HepG2 (cell line): ENCODE results near the gene SEC63. TPM values are rescaled to one million over a fixed set of nuclear protein-coding genes. Genes with fewer than 3 reads are reported as not detected.

ENCODE experiments used
- ATF1 ChIP-seq: IDR thresholded peaks from 2 replicates; pipeline ENCODE4 v1.6.1; 2016; ENCODE audit warnings: mild to moderate bottlenecking, control low read depth
- ATRX ChIP-seq: sonication (generic); formaldehyde crosslinking; IDR thresholded peaks from 2 replicates; pipeline ENCODE4 v1.4.0; 2020; ENCODE audit warnings: missing genetic modification reagents, borderline replicate concordance
- ESRRA ChIP-seq: sonication (generic); formaldehyde crosslinking; IDR thresholded peaks from 2 replicates; pipeline ENCODE4 v1.5.1; 2020; ENCODE audit warnings: mild to moderate bottlenecking, low read depth, missing genetic modification reagents
- FOXM1 ChIP-seq: sonication (generic); formaldehyde crosslinking; IDR thresholded peaks from 2 replicates; pipeline ENCODE4 v1.5.0; 2020; ENCODE audit warnings: missing genetic modification reagents
- JDP2 ChIP-seq: sonication (generic); formaldehyde crosslinking; IDR thresholded peaks from 2 replicates; pipeline ENCODE4 v1.8.1; 2022; ENCODE audit warnings: missing genetic modification reagents, borderline replicate concordance
- JUN ChIP-seq: sonication (generic); formaldehyde crosslinking; IDR thresholded peaks from 2 replicates; pipeline ENCODE4 v1.4.0; 2020; ENCODE audit warnings: mild to moderate bottlenecking, missing genetic modification reagents
- KDM5A ChIP-seq: fragments of 200-600 bp; sonication (generic); IDR thresholded peaks from 2 replicates; pipeline ENCODE4 v1.7.0; 2018; ENCODE audit warnings: antibody characterized with exemption, mild to moderate bottlenecking, low read length, borderline replicate concordance
- KDM6A ChIP-seq: IDR thresholded peaks from 2 replicates; pipeline ENCODE4 v1.6.1; 2016; ENCODE audit warnings: low read depth
- NFE2 ChIP-seq: sonication (generic); formaldehyde crosslinking; IDR thresholded peaks from 2 replicates; pipeline ENCODE4 v1.4.0; 2020; ENCODE audit warnings: missing genetic modification reagents
- NR2F6 ChIP-seq, 2 experiments: IDR thresholded peaks; 2 replicates each; pipeline ENCODE4 v1.6.1; 2016; ENCODE audit warnings: antibody characterized with exemption in 1 of 2, mild to moderate bottlenecking in 1 of 2
- RARG ChIP-seq: sonication (generic); formaldehyde crosslinking; IDR thresholded peaks from 2 replicates; pipeline ENCODE4 v1.4.0; 2020; ENCODE audit warnings: low read depth, mild to moderate bottlenecking, missing genetic modification reagents
- SKI ChIP-seq: fragments of 450-650 bp; IDR thresholded peaks from one replicate; pipeline ENCODE4 v1.6.1; 2018; ENCODE audit warnings: mild to moderate bottlenecking; ENCODE audit not compliant: partially characterized antibody
- TAF15 ChIP-seq: fragments of 200-400 bp; formaldehyde crosslinking; IDR thresholded peaks from one replicate; pipeline ENCODE4 v1.6.1; 2018; ENCODE audit warnings: mild to moderate bottlenecking, low read depth, low read length; ENCODE audit not compliant: poor library complexity, severe bottlenecking
- TBX3 ChIP-seq: fragments of 450-650 bp; IDR thresholded peaks from 2 replicates; pipeline ENCODE4 v1.6.1; 2017; ENCODE audit warnings: antibody characterized with exemption, mild to moderate bottlenecking, inconsistent platforms, borderline replicate concordance
- YY1 ChIP-seq: IDR thresholded peaks from 2 replicates; pipeline ENCODE4 v1.6.1; 2011; ENCODE audit warnings: low read length, low read depth, moderate library complexity, mild to moderate bottlenecking; ENCODE audit not compliant: insufficient read depth, insufficient replicate concordance
- ZBTB20 ChIP-seq: sonication (generic); formaldehyde crosslinking; IDR thresholded peaks from 2 replicates; pipeline ENCODE4 v1.8.1; 2023; ENCODE audit warnings: missing genetic modification reagents, low read depth, mild to moderate bottlenecking, borderline replicate concordance
- ZFP36 ChIP-seq: fragments of 150-350 bp; IDR thresholded peaks from 2 replicates; pipeline ENCODE4 v1.6.1; 2018; ENCODE audit warnings: borderline replicate concordance, low read length, low read depth; ENCODE audit not compliant: partially characterized antibody
- ZKSCAN5 ChIP-seq: sonication (generic); formaldehyde crosslinking; IDR thresholded peaks from 2 replicates; pipeline ENCODE4 v1.5.1; 2020; ENCODE audit warnings: mild to moderate bottlenecking, missing genetic modification reagents
- ZNF10 ChIP-seq: sonication (generic); formaldehyde crosslinking; IDR thresholded peaks from 2 replicates; pipeline ENCODE4 v1.4.0; 2020; ENCODE audit warnings: mild to moderate bottlenecking, low read depth, missing genetic modification reagents, borderline replicate concordance
- ZNF235 ChIP-seq: sonication (generic); formaldehyde crosslinking; IDR thresholded peaks from 2 replicates; pipeline ENCODE4 v1.8.1; 2023; ENCODE audit warnings: mild to moderate bottlenecking, missing genetic modification reagents, borderline replicate concordance
- ZNF451 ChIP-seq: sonication (generic); formaldehyde crosslinking; IDR thresholded peaks from 2 replicates; pipeline ENCODE4 v1.5.0; 2020; ENCODE audit warnings: mild to moderate bottlenecking, missing genetic modification reagents
- ZNF652 ChIP-seq: IDR thresholded peaks from 2 replicates; pipeline ENCODE4 v1.6.1; 2016; ENCODE audit warnings: low read depth, borderline replicate concordance
- ZNF704 ChIP-seq: sonication (generic); formaldehyde crosslinking; IDR thresholded peaks from 2 replicates; pipeline ENCODE4 v1.8.1; 2023; ENCODE audit warnings: mild to moderate bottlenecking, inconsistent platforms, moderate library complexity, missing genetic modification reagents, borderline replicate concordance
- ZNF724P ChIP-seq: sonication (generic); formaldehyde crosslinking; IDR thresholded peaks from 2 replicates; pipeline ENCODE4 v1.8.0; 2022; ENCODE audit warnings: missing genetic modification reagents, borderline replicate concordance
- ZNF775 ChIP-seq: sonication (generic); formaldehyde crosslinking; IDR thresholded peaks from 2 replicates; pipeline ENCODE4 v1.4.0; 2020; ENCODE audit warnings: missing genetic modification reagents, mild to moderate bottlenecking, moderate library complexity, borderline replicate concordance
- ZNF780A ChIP-seq: sonication (generic); formaldehyde crosslinking; IDR thresholded peaks from 2 replicates; pipeline ENCODE4 v1.8.0; 2022; ENCODE audit warnings: mild to moderate bottlenecking, missing genetic modification reagents, moderate library complexity
- ZNF878 ChIP-seq: sonication (generic); formaldehyde crosslinking; IDR thresholded peaks from 2 replicates; pipeline ENCODE4 v1.8.1; 2023; ENCODE audit warnings: mild to moderate bottlenecking, missing genetic modification reagents, moderate library complexity
- polyA plus RNA-seq, 8 experiments: library from polyadenylated mRNA; depleted of rRNA in 3 of 8; stranded (reverse) in 7 of 8; unstranded in 1 of 8; fragments of >200 nt; fragmentation: Illumina TruSeq in 4 of 8; extraction: Trizol in 4 of 8; gene quantifications; 2 replicates each; pipeline versions ENCODE4 v1.2.1 to v1.2.3, GENCODE V29; 2011 to 2016; ENCODE audit warnings: low read depth in 4 of 8, missing spikeins in 1 of 8, mixed read lengths in 1 of 8; ENCODE audit not compliant: insufficient read depth in 1 of 8
- total RNA-seq, 5 experiments: library from RNA; depleted of rRNA; stranded (reverse); fragments of >200 nt; fragmentation: Illumina TruSeq; extraction: Trizol; gene quantifications; 2 replicates each; pipeline ENCODE4 v1.2.3, GENCODE V29; 2016; ENCODE audit warnings: low read depth in 1 of 5
- TF ChIP-seq, protein P1 (sequence below): sonication (generic); formaldehyde crosslinking; conservative IDR thresholded peaks from 2 replicates; pipeline ENCODE4 v1.8.0; 2022; ENCODE audit warnings: low read depth, missing genetic modification reagents
- TF ChIP-seq, protein P2 (sequence below): IDR thresholded peaks from 2 replicates; pipeline ENCODE4 v1.6.1; 2016

SEC63 gene
- total and polyA plus RNA-seq, 2 of the 13 experiments (the other 11 are each of a cell fraction or from before 2014, with no cell fraction given), result 20.2 to 45.9 TPM

- TF ChIP-seq ZNF775 (CRISPR knock-in tag) (peak; percentile 64; the same call in 1 of the 2 replicates), NR2F6 (IDR thresholded peaks at IDR 0.05) (peak; percentile 78), NR2F6 (CRISPR knock-in tag; IDR thresholded peaks at IDR 0.05) (peak; percentile 69), JUN (CRISPR knock-in tag) (no peak), ATF1 (no peak), TAF15 (no peak), RARG (no peak), ZNF878 (CRISPR knock-in tag) (0 out of 2 replicates have a peak, but pooled peaks have one; percentile 33), NFE2 (CRISPR knock-in tag) (no peak), KDM6A (peak; percentile 45; the same call in 1 of the 2 replicates), ATRX (no peak), SKI (peak; percentile 29), ZNF451 (no peak), ESRRA (CRISPR knock-in tag) (no peak), FOXM1 (CRISPR knock-in tag) (no peak), YY1 (peak; percentile 11), ZFP36 (no peak), ZNF780A (no peak), ZKSCAN5 (CRISPR knock-in tag) (no peak), ZNF10 (no peak), JDP2 (CRISPR knock-in tag) (no peak), ZNF704 (CRISPR knock-in tag) (no peak), ZNF652 (CRISPR knock-in tag) (no peak), ZNF724P (CRISPR knock-in tag) (no peak), ZBTB20 (CRISPR knock-in tag) (no peak), ZNF235 (CRISPR knock-in tag) (no peak), TBX3 (peak; percentile 76; the same call in 1 of the 2 replicates), KDM5A (no peak)
- TF ChIP-seq, protein P1, sequence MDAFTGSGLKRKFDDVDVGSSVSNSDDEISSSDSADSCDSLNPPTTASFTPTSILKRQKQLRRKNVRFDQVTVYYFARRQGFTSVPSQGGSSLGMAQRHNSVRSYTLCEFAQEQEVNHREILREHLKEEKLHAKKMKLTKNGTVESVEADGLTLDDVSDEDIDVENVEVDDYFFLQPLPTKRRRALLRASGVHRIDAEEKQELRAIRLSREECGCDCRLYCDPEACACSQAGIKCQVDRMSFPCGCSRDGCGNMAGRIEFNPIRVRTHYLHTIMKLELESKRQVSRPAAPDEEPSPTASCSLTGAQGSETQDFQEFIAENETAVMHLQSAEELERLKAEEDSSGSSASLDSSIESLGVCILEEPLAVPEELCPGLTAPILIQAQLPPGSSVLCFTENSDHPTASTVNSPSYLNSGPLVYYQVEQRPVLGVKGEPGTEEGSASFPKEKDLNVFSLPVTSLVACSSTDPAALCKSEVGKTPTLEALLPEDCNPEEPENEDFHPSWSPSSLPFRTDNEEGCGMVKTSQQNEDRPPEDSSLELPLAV, result no peak
- TF ChIP-seq, protein P2, sequence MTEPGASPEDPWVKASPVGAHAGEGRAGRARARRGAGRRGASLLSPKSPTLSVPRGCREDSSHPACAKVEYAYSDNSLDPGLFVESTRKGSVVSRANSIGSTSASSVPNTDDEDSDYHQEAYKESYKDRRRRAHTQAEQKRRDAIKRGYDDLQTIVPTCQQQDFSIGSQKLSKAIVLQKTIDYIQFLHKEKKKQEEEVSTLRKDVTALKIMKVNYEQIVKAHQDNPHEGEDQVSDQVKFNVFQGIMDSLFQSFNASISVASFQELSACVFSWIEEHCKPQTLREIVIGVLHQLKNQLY (CRISPR knock-in tag), result 0 out of 2 replicates have a peak, but pooled peaks have one; percentile 28
Measured at GRCh38 chr6:108001696-108002231, 43.8 kb upstream of the SEC63 start (continued).
